ENCODE results near the gene IL17RC. TPM values are rescaled to one million over a fixed set of nuclear protein-coding genes. Genes with fewer than 3 reads are reported as not detected.

Gene IL17RC
- 46.5 TPM for total RNA-seq

GRCh38 chr3:9916734-9917680 lies at the start of gene IL17RC:
IL17RC (plus strand) TSS chr3:9917098; CDS start chr3:9917316, 218 bp downstream.

DNA sequence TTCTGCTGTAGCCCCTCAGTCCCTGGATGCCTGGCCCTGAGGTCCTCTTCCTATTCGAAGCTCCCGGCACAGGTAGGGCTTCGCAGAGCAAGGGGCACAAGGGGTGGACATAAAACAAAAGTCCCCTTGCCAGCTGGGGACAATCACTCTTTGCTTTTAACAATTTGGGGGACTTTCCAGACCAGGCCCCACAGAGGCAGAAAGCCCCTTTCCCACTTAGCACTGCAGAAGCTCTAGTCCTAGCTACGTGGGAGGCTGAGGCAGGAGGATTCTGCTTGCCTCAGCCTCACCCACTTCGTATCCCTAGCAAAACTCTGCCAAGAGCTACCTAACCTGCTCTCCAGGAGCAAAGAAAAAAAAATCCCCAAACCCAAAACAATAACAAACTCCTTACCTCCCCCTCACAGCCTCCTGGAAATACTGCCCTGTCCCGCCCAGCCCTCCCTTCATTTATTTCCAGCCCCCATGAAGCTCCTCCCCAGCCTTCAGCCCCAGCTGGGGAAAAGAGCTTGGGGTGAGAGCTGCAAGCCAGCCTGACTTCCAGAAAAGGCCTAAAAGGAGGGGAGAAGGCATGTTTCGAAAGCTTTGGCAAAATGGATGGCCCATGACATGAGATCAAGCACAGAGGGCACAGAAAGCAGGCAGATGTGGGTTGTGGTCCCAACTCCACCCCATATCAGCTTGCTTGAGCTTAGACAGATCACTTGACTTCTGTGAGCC lies 36.9 kb upstream of the IL17RC start, which contains the start of gene CIDEC:
Gene CIDEC (minus strand): TSS at position 424 of the 720 bp plus-strand sequence. CDS start 1,767 bp downstream, outside the sequence.

DNA sequence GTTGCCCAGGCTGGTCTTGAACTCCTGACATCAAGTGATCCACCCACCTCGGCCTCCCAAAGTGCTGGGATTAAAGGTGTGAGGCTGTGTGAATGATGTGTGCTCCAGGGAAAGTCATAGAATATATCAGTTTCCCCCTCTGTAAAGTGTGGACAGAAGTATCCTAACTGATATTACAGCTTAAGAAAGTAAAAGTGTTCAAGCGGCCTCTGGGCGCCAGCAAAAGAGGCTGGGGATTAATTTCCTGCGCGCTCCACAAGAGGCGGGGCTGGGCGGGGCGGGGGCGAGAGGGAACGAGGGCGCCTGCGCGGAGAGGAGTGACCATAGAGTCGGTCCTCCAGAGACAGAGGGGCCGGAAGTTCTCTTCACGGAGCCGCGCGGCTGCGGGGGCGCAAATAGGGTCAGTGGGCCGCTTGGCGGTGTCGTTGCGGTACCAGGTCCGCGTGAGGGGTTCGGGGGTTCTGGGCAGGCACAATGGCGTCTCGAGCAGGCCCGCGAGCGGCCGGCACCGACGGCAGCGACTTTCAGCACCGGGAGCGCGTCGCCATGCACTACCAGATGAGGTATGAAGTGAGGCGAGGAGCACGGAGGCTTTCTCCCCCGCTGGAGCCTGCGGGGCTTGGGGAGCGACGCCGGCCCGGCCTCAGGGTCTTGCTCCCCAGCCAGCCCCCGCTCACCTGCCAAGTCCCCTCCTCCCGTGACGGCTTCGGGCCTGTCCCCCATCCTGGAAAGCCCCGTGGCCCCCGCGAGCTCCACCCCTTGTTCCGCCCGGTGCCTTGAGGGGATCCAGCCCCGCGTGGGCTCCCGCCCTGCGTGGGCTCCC lies 26.4 kb upstream of the IL17RC start, which contains the start of gene JAGN1:
Gene JAGN1 (plus strand): TSS at position 362 of the 823 bp plus-strand sequence. CDS start 113 bp downstream, at position 475.

DNA sequence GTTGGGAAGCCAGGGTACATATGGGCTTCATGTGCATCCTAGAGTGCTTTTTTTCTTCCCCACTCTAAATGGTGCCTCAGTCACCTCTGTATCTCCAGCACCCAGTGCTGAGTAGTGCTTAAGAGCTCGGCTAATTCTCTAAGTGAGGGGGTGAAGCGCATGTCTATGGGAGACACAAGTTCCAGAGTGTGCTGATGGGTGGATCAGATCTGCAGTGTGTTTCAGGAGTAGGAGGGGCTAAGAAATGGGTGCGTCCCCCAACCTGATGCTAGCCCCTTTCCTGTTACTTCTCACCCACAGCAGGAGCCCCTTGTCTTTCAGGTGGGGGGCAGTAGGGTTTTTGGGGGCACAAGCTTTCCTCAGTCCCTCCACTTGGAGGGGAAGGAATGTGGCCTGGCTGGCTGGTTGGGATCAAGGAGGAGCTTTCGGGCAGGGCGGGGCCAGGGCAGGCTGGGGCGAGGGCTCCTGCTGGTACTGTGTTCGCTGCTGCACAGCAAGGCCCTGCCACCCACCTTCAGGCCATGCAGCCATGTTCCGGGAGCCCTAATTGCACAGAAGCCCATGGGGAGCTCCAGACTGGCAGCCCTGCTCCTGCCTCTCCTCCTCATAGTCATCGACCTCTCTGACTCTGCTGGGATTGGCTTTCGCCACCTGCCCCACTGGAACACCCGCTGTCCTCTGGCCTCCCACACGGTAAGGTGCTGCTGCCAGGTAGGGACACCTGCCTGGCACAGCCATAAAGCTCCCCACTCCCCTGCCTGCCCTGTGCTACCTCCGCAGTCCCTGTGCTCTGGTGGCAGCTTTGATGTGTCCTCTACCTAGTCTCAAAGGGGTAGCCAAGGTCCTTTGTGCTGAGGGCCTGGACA lies 14.3 kb upstream of the IL17RC start, which contains the start of gene IL17RE:
Gene IL17RE (plus strand): TSS at position 477 of the 866 bp plus-strand sequence. CDS start 85 bp downstream, at position 562.

DNA sequence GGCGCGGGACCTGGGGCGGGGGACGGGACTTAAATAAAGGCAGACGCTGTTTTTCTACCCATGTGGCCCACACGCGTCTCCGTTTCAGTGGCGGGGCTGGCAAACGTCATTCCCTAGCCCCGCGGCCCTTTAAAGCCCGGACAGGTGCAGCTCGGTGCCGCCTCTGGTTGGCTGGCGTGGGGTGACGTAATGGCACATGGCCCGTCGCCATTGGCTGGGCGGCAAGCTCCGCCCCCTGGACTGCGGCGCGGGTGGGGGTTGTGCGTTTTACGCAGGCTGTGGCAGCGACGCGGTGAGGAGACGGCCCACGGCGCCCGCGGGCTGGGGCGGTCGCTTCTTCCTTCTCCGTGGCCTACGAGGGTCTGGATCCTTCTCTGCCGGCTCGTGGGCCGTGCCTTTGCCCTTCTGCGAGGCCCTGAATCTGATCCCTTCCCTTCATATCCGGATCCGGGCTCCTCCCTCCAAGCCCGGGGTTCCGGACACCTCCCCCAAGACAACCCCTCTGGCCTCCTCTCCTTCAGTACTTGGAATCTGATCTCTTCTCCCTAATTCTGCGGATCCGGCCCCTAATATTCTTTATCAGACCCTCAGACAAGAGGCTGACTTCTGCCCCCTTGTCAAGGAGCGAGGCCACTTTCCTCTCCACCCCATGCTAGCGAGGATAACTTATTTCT lies 16.8 kb downstream of the IL17RC start, which contains the start of gene CRELD1:
Gene CRELD1 (plus strand): TSS at position 274 of the 674 bp plus-strand sequence. CDS start 605 bp downstream, outside the sequence.

DNA sequence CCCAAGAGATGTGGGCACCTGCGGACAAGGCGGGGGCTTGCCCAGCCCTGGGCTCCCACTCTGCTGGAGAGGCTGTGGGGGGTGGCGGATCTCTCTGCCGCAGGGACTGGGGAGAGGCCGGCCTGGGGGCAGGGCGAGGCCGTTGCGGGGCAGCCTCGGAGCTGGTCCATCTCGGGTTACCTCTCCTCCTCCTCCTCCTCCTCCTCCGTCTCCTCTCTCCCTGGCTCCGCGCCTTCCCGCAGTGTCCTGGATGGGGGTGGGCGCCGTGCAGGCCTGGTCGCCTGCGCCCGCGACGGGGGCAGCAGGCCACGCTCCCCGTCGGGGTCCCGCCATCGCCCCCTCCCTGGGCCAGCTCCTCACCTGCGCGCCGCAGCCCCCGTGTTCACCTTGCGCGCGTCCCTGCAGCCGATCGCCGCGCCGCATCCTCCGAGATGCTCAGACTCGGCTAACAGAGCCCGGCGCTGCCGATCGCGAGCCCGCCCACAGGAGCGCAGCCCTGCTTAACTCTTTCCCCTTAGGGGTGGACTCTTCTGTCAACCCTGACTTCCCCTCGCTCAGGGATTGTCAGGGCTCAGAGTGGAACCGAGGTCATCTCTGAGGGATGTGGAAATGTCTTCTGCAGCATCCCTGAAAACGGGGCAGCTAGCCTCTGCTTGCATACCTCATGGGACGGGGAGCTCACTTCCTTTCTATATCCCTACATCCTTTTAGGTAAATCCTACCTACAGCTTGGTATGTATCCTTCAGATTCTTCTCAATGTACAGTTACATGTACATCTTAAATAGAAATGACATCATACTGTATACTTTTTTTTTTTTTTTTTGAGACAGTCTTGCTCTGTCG lies 35.3 kb downstream of the IL17RC start, which contains the start of gene PRRT3:
Gene PRRT3 (minus strand): TSS at position 447 of the 844 bp plus-strand sequence. CDS start 2,293 bp downstream, outside the sequence.

Small RNAs within 50 kb of the gene (small RNA-seq; reads per million reads assigned to genes)
- gene RNU6-882P (ENCODE audit: low replicate concordance): not detected

Other genes starting within 250 kb of the IL17RC start
- 0.23 TPM for gene CPNE9, start 213.3 kb upstream of the IL17RC start, total RNA-seq
- gene BRPF1, start 185.4 kb upstream of the IL17RC start, total RNA-seq: 17.2 TPM
- 33.7 TPM for gene OGG1, start 167.1 kb upstream of the IL17RC start, total RNA-seq
- 29.7 TPM for gene CAMK1, start 147.2 kb upstream of the IL17RC start, total RNA-seq
- gene TADA3, start 124.6 kb upstream of the IL17RC start, total RNA-seq: 40.0 TPM
- 103 TPM for gene ARPC4, start 124.0 kb upstream of the IL17RC start, total RNA-seq
- 70.1 TPM for gene TTLL3, start 106.8 kb upstream of the IL17RC start, total RNA-seq
- gene RPUSD3, start 73.1 kb upstream of the IL17RC start, total RNA-seq: 24.3 TPM
- 0.18 TPM for gene CIDEC, start 36.8 kb upstream of the IL17RC start, total RNA-seq
- gene JAGN1, start 26.5 kb upstream of the IL17RC start, total RNA-seq: 24.0 TPM
- gene IL17RE, start 14.2 kb upstream of the IL17RC start, total RNA-seq: 4.0 TPM
- gene CRELD1, start 16.7 kb downstream of the IL17RC start, total RNA-seq: 43.0 TPM
- 3.3 TPM for gene PRRT3, start 35.3 kb downstream of the IL17RC start, total RNA-seq
- gene EMC3, start 69.7 kb downstream of the IL17RC start, total RNA-seq: 40.9 TPM
- 14.9 TPM for gene FANCD2, start 109.3 kb downstream of the IL17RC start, total RNA-seq
- gene FANCD2OS, start 191.2 kb downstream of the IL17RC start, total RNA-seq: not detected
- gene BRK1, start 198.6 kb downstream of the IL17RC start, total RNA-seq: 123 TPM
- gene VHL, start 224.7 kb downstream of the IL17RC start, total RNA-seq: 55.0 TPM
- gene IRAK2, start 247.8 kb downstream of the IL17RC start, total RNA-seq: 2.7 TPM

All from metanephros (tissue), 2 donors.